Duodenal mucosa (tissue), 2 donors: Measurements from ENCODE around the gene MATN1.
A peak's percentile ranks its signal among the peaks of the same experiment; 100 is the strongest.
"Not testable (repeated sequence)": the region's sequence is repeated elsewhere in the genome, so short reads cannot be mapped to it uniquely, and the experiment has no call there.

ENCODE experiments used
- H3K27ac ChIP-seq: one replicate; pipeline ENCODE4 v1.7.0; 2013; ENCODE audit warnings: low read depth, low read length
- H3K27me3 ChIP-seq, 2 donors: one replicate each; pipeline ENCODE4 v1.7.0; 2013; ENCODE audit warnings: low read length in 2 of 2, control low read depth in 1 of 2; ENCODE audit not compliant: insufficient read depth in 2 of 2, control insufficient read depth in 1 of 2
- H3K36me3 ChIP-seq, 2 donors: one replicate each; pipeline ENCODE4 v1.7.0; 2013; ENCODE audit warnings: low read length in 2 of 2, control low read depth in 1 of 2; ENCODE audit not compliant: insufficient read depth in 2 of 2, control insufficient read depth in 1 of 2
- H3K4me1 ChIP-seq, 2 donors: one replicate each; pipeline ENCODE4 v1.7.0; 2013; ENCODE audit warnings: low read length in 2 of 2, control low read depth in 1 of 2; ENCODE audit not compliant: insufficient read depth in 2 of 2, control insufficient read depth in 1 of 2
- H3K4me3 ChIP-seq, 2 donors: one replicate each; pipeline ENCODE4 v1.7.0; 2013; ENCODE audit warnings: low read length in 2 of 2, low read depth in 1 of 2
- H3K9ac ChIP-seq, 2 donors: one replicate each; pipeline ENCODE4 v1.7.0; 2013; ENCODE audit warnings: low read length in 2 of 2, low read depth in 1 of 2
- H3K9me3 ChIP-seq, 2 donors: one replicate each; pipeline ENCODE4 v1.7.0; 2013; ENCODE audit warnings: low read length in 2 of 2, control low read depth in 1 of 2; ENCODE audit not compliant: control insufficient read depth in 1 of 2

The MATN1 gene

DNA sequence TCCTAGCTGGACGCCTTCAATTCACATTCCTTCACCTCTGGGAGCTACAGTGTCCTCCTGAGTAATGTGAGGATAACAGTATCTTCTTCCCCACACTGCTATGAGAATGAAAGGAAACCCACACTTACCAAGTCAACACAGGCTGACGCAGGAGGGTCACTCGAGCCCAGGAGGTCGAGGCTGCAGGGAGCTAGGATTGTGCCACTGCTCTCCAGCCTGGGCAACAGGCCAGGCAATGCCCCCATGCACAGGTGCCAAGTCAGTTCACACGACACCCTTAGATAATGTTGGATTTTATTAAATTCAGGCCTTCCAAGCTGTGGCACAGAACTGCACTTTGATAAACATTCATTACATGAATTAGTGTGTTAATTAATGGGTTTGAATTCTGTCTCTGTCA, 31.9 kb downstream of the MATN1 start:
- H3K9me3 ChIP-seq = no peaks in the 10 kb centered on the region
- no peaks in the 10 kb centered on the region for H3K4me1 ChIP-seq
- H3K9ac ChIP-seq = no peak overlapping the region
- no peaks in the 10 kb centered on the region for H3K36me3 ChIP-seq
- peaks cover 5 to 12% of the 10 kb centered on the region in 2 donors for H3K27me3 ChIP-seq
- no peak overlapping the region for H3K4me3 ChIP-seq
- no peak overlapping the region for H3K27ac ChIP-seq

GRCh38 chr1:30689901-30690645, 33.3 kb downstream of the MATN1 start:
- Histone ChIP-seq H3K9ac (no peak overlapping the region), H3K27ac (no peak overlapping the region), H3K4me1 (no peaks in the 10 kb centered on the region), H3K9me3 (no peaks in the 10 kb centered on the region), H3K4me3 (no peak overlapping the region), H3K36me3 (no peaks in the 10 kb centered on the region), H3K27me3 (peaks cover 12 to 22% of the 10 kb centered on the region in 2 donors)

- Histone ChIP-seq H3K4me3 (no peak overlapping the region), H3K9me3 (no peaks in the 10 kb centered on the region), H3K36me3 (no peaks in the 10 kb centered on the region), H3K9ac (no peak overlapping the region), H3K4me1 (no peaks in the 10 kb centered on the region), H3K27ac (no peak overlapping the region), H3K27me3 (peaks cover 18 to 29% of the 10 kb centered on the region in 2 donors)
Measured at GRCh38 chr1:30688920-30689794, 34.2 kb downstream of the MATN1 start.

DNA sequence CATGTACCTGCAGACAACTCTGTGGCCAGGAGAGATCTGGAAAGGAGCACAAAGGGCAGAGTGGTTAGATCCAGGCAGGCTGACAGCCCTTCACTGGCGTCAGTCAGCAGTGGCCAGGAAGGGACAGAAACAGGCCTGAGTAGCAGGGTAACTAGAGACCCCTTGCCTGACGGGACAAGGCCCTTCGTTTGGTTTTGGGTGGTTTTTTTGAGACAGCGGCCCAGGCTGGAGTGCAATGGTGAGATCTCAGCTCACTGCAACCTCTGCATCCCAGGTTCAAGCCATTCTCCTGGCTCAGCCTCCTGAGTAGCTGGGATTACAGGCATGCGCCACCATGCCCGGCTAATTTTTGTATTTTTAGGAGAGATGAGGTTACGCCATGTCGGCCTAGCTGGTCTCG, 34.9 kb downstream of the MATN1 start:
- H3K27me3 ChIP-seq = peaks cover 18 to 26% of the 10 kb centered on the region in 2 donors
- not testable (repeated sequence) for H3K4me3 ChIP-seq, H3K9me3 ChIP-seq, H3K36me3 ChIP-seq, H3K9ac ChIP-seq, H3K4me1 ChIP-seq, H3K27ac ChIP-seq

DNA sequence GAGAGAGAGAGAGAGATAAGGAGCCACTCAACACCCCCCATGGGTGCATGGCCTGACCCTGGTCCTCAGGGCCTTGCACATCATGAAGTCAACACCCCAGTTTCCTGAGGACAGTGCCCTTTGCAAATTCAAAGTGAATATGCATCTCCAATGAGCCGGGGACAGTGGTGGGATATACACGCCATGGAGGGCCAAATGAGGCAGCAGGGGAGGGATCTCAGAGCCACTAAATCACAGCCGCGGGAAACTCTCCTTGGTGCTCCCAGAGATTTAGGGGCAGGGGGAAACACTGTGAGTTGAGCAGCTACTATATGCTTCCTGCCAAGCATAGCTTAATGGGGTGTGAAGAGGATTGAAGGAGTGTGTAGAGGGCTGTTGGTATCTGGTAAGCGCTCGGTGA, 35.5 kb downstream of the MATN1 start:
- Histone ChIP-seq H3K4me1 (no peaks in the 10 kb centered on the region), H3K9ac (no peak overlapping the region), H3K27me3 (peaks cover 18 to 23% of the 10 kb centered on the region in 2 donors), H3K36me3 (no peaks in the 10 kb centered on the region), H3K4me3 (no peak overlapping the region), H3K9me3 (no peaks in the 10 kb centered on the region), H3K27ac (no peak overlapping the region)

GRCh38 chr1:30686236-30686935, 37.0 kb downstream of the MATN1 start:
- H3K9ac ChIP-seq = no peak overlapping the region
- no peak overlapping the region for H3K27ac ChIP-seq
- H3K27me3 ChIP-seq = peaks cover 21 to 23% of the 10 kb centered on the region in 2 donors
- no peaks in the 10 kb centered on the region for H3K4me1 ChIP-seq
- H3K4me3 ChIP-seq = no peak overlapping the region
- H3K9me3 ChIP-seq = no peaks in the 10 kb centered on the region
- no peaks in the 10 kb centered on the region for H3K36me3 ChIP-seq

- Histone ChIP-seq H3K4me1 (no peaks in the 10 kb centered on the region), H3K36me3 (no peaks in the 10 kb centered on the region), H3K4me3 (peak overlapping the region; percentile 50 to 51), H3K9ac (no peak overlapping the region), H3K27ac (no peak overlapping the region), H3K9me3 (no peaks in the 10 kb centered on the region), H3K27me3 (peaks cover 21 to 23% of the 10 kb centered on the region in 2 donors)
Measured at GRCh38 chr1:30685796-30686165, 37.6 kb downstream of the MATN1 start.

- Histone ChIP-seq H3K4me1 (no peaks in the 10 kb centered on the region), H3K4me3 (peak overlapping the region; percentile 50 to 54), H3K9ac (no peak overlapping the region), H3K27me3 (peaks cover 21 to 23% of the 10 kb centered on the region in 2 donors), H3K27ac (no peak overlapping the region), H3K36me3 (no peaks in the 10 kb centered on the region), H3K9me3 (no peaks in the 10 kb centered on the region)
Measured at GRCh38 chr1:30684881-30685795, 38.2 kb downstream of the MATN1 start.

GRCh38 chr1:30684259-30684658, 39.1 kb downstream of the MATN1 start:
- no peak overlapping the region for H3K27ac ChIP-seq
- H3K27me3 ChIP-seq = peaks cover 21 to 23% of the 10 kb centered on the region in 2 donors
- H3K36me3 ChIP-seq = no peaks in the 10 kb centered on the region
- H3K9ac ChIP-seq = no peak overlapping the region
- no peak overlapping the region for H3K4me3 ChIP-seq
- H3K4me1 ChIP-seq = no peaks in the 10 kb centered on the region
- no peaks in the 10 kb centered on the region for H3K9me3 ChIP-seq
